HG03066 (cell line): ENCODE measurements around the gene GRID2.
A peak's percentile ranks its signal among the peaks of the same experiment; 100 is the strongest.
"Not testable (repeated sequence)": the region's sequence is repeated elsewhere in the genome, so short reads cannot be mapped to it uniquely, and the experiment has no call there.

ENCODE experiments used
- ATAC-seq: cut with Tn5 transposase; IDR thresholded peaks from one replicate; pipeline ENCODE4 v1.9.1; 2021; ENCODE audit warnings: low read depth; ENCODE audit not compliant: unreplicated experiment

GRID2 gene

GRCh38 chr4:92305148-92305877 is 1.5 kb downstream of the GRID2 start:
- no peak for ATAC-seq

GRCh38 chr4:92305878-92306520 is 2.2 kb downstream of the GRID2 start:
- no peak for ATAC-seq

GRCh38 chr4:92307181-92307580 is 3.4 kb downstream of the GRID2 start:
- ATAC-seq = no peak

GRCh38 chr4:92307866-92308265 is 4.1 kb downstream of the GRID2 start:
- ATAC-seq = no peak

GRCh38 chr4:92317047-92317446 is 13.3 kb downstream of the GRID2 start:
- no peak for ATAC-seq

- no peak for ATAC-seq
Observed at GRCh38 chr4:92328095-92328494, 24.3 kb downstream of the GRID2 start.

GRCh38 chr4:92333016-92333415 is 29.2 kb downstream of the GRID2 start:
- ATAC-seq = no peak

GRCh38 chr4:92334716-92335350 is 31.1 kb downstream of the GRID2 start:
- ATAC-seq = no peak

GRCh38 chr4:92339676-92340075 is 35.9 kb downstream of the GRID2 start:
- no peak for ATAC-seq

- ATAC-seq = no peak
Observed at GRCh38 chr4:92344216-92344615, 40.5 kb downstream of the GRID2 start.

GRCh38 chr4:92346289-92346688 is 42.5 kb downstream of the GRID2 start:
- ATAC-seq = no peak

GRCh38 chr4:92357966-92358365 is 54.2 kb downstream of the GRID2 start:
- no peak for ATAC-seq

- no peak for ATAC-seq
Observed at GRCh38 chr4:92359491-92359890, 55.7 kb downstream of the GRID2 start.

- no peak for ATAC-seq
Observed at GRCh38 chr4:92362028-92362427, 58.3 kb downstream of the GRID2 start.

- ATAC-seq = no peak
Observed at GRCh38 chr4:92368653-92369052, 64.9 kb downstream of the GRID2 start.

- ATAC-seq = no peak
Observed at GRCh38 chr4:92381616-92382015, 77.8 kb downstream of the GRID2 start.

GRCh38 chr4:92382128-92382527 is 78.4 kb downstream of the GRID2 start:
- ATAC-seq = no peak

- ATAC-seq = peak; percentile 65
Observed at GRCh38 chr4:92387459-92388069, 83.8 kb downstream of the GRID2 start.

- ATAC-seq = no peak
Observed at GRCh38 chr4:92399032-92399431, 95.3 kb downstream of the GRID2 start.

GRCh38 chr4:92403525-92403924 is 99.8 kb downstream of the GRID2 start:
- not testable (repeated sequence) for ATAC-seq

GRCh38 chr4:92406488-92406887 is 102.7 kb downstream of the GRID2 start:
- no peak for ATAC-seq
